H1 (cell line): ENCODE data around the gene WASHC2A. TPM values are rescaled to one million over a fixed set of nuclear protein-coding genes. Genes with fewer than 3 reads are reported as not detected.

ENCODE experiments used
- CTCF ChIA-PET: fragments of 300-600 bp; sonication (Branson Sonifier 250); formaldehyde crosslinking; loops from one replicate; lab custom pipeline; 2021; ENCODE audit not compliant: partially characterized antibody; lab: Charles Lee
- POLR2A ChIA-PET: fragments of 300-600 bp; sonication (Branson Sonifier 250); formaldehyde crosslinking; loops from one replicate; lab custom pipeline; 2021; ENCODE audit warnings: inconsistent platforms; ENCODE audit not compliant: partially characterized antibody; lab: Charles Lee
- DNase-seq, 2 experiments: peaks; one replicate each; pipeline versions ENCODE4 v3.0.0 to v3.0.0-alpha.2; 2010 to 2022; ENCODE audit warnings: low spot score in 2 of 2, low read depth in 1 of 2, mixed read lengths in 1 of 2
- FAIRE-seq: peaks from 2 replicates; lab custom pipeline; 2011; peaks lifted over from hg19 to GRCh38; lab: Jason Lieb, UNC
- H2AFZ ChIP-seq: 2 replicates; pipeline ENCODE4 v1.8.1; 2012; ENCODE audit warnings: low read length, inconsistent platforms
- H2AK5ac ChIP-seq: 2 replicates; pipeline ENCODE4 v1.6.1; 2013; ENCODE audit warnings: low read depth, low read length
- H2BK120ac ChIP-seq: replicated peaks from 2 replicates; pipeline ENCODE3; 2013; ENCODE audit warnings: low read depth, low read length, inconsistent platforms
- H2BK12ac ChIP-seq: 2 replicates; pipeline ENCODE4 v1.6.1; 2013; ENCODE audit warnings: low read depth, low read length
- H2BK15ac ChIP-seq: 2 replicates; pipeline ENCODE4 v1.6.1; 2013; ENCODE audit warnings: low read length
- H2BK20ac ChIP-seq: 2 replicates; pipeline ENCODE4 v1.6.1; 2013; ENCODE audit warnings: low read length
- H2BK5ac ChIP-seq: 2 replicates; pipeline ENCODE4 v1.6.1; 2013; ENCODE audit warnings: low read depth, low read length
- H3K14ac ChIP-seq: 2 replicates; pipeline ENCODE4 v1.6.1; 2013; ENCODE audit warnings: inconsistent platforms; ENCODE audit not compliant: insufficient read length
- H3K18ac ChIP-seq: 2 replicates; pipeline ENCODE4 v1.6.1; 2013; ENCODE audit warnings: low read length; ENCODE audit errors: extremely low read depth
- H3K23ac ChIP-seq: 2 replicates; pipeline ENCODE4 v1.6.1; 2013; ENCODE audit warnings: inconsistent platforms; ENCODE audit not compliant: insufficient read length
- H3K23me2 ChIP-seq: 2 replicates; pipeline ENCODE4 v1.6.1; 2013; ENCODE audit warnings: low read depth, low read length
- H3K27ac ChIP-seq: 2 replicates; pipeline ENCODE4 v1.6.1; 2011; ENCODE audit warnings: low read depth, low read length, inconsistent platforms
- H3K27me3 ChIP-seq, 4 experiments: replicated peaks in 1 of 4; 1 replicate in 1 of 4; 2 replicates in 3 of 4; pipeline versions ENCODE4 v1.6.1 to v1.8.1; 2011 to 2013; ENCODE audit warnings: low read length in 3 of 4, mild to moderate bottlenecking in 3 of 4, inconsistent platforms in 2 of 4, mixed read lengths in 2 of 4, moderate library complexity in 1 of 4; ENCODE audit not compliant: control insufficient read depth in 3 of 4, insufficient read depth in 3 of 4; ENCODE audit errors: extremely low read depth in 1 of 4
- H3K36me3 ChIP-seq, 4 experiments: 2 replicates each; pipeline versions ENCODE4 v1.6.1 to v1.8.1; 2011 to 2013; ENCODE audit warnings: mild to moderate bottlenecking in 4 of 4, low read length in 3 of 4, moderate library complexity in 2 of 4, control low read depth in 1 of 4, inconsistent platforms in 1 of 4; ENCODE audit not compliant: insufficient read depth in 4 of 4, control insufficient read depth in 2 of 4
- H3K4ac ChIP-seq: replicated peaks from 2 replicates; pipeline ENCODE3; 2013; ENCODE audit warnings: low read length, low read depth, mixed read lengths, inconsistent platforms; ENCODE audit not compliant: insufficient read length
- H3K4me1 ChIP-seq, 4 experiments: replicated peaks in 1 of 4; 1 replicate in 1 of 4; 2 replicates in 3 of 4; pipeline versions ENCODE4 v1.6.1 to v1.8.1; 2011 to 2013; ENCODE audit warnings: low read length in 3 of 4, inconsistent platforms in 2 of 4, mixed read lengths in 1 of 4; ENCODE audit not compliant: insufficient read depth in 4 of 4, control insufficient read depth in 3 of 4
- H3K4me2 ChIP-seq, 2 experiments: 2 replicates each; pipeline versions ENCODE4 v1.6.1 to v1.8.1; 2011 to 2013; ENCODE audit warnings: low read depth in 2 of 2, low read length in 2 of 2, control low read depth in 1 of 2, inconsistent platforms in 1 of 2, mild to moderate bottlenecking in 1 of 2; ENCODE audit not compliant: insufficient read depth in 1 of 2
- H3K4me3 ChIP-seq, 4 experiments: fragments of 200-600, 300-600 bp in 1 of 4; sonication (generic), shearing (Covaris generic), sonication (Bioruptor Twin) in 1 of 4; 2 replicates each; pipeline versions ENCODE4 v1.5.1 to v1.8.1; 2011 to 2016; ENCODE audit warnings: low read length in 4 of 4, low read depth in 3 of 4, control low read depth in 2 of 4, inconsistent platforms in 2 of 4, mild to moderate bottlenecking in 2 of 4, mixed read lengths in 1 of 4, moderate library complexity in 1 of 4; ENCODE audit not compliant: insufficient read depth in 2 of 4; ENCODE audit errors: extremely low read depth in 1 of 4
- H3K56ac ChIP-seq: replicated peaks from 2 replicates; pipeline ENCODE3; 2013; ENCODE audit warnings: low read depth, mild to moderate bottlenecking, mixed read lengths, low read length, inconsistent platforms; ENCODE audit not compliant: insufficient read length
- H3K79me1 ChIP-seq: 2 replicates; pipeline ENCODE4 v1.6.1; 2013; ENCODE audit warnings: low read depth, low read length, control low read depth
- H3K79me2 ChIP-seq, 2 experiments: 2 replicates each; pipeline versions ENCODE4 v1.6.1 to v1.8.1; 2012 to 2013; ENCODE audit warnings: low read length in 2 of 2, mild to moderate bottlenecking in 2 of 2, inconsistent platforms in 1 of 2; ENCODE audit not compliant: insufficient read depth in 2 of 2, control insufficient read depth in 1 of 2
- H3K9ac ChIP-seq, 4 experiments: replicated peaks in 1 of 4; 1 replicate in 1 of 4; 2 replicates in 3 of 4; pipeline versions ENCODE4 v1.6.1 to v1.8.1; 2011 to 2013; ENCODE audit warnings: low read depth in 3 of 4, low read length in 3 of 4, control low read depth in 2 of 4, mild to moderate bottlenecking in 2 of 4, moderate library complexity in 2 of 4, inconsistent platforms in 1 of 4; ENCODE audit errors: extremely low read depth in 1 of 4
- H3K9me3 ChIP-seq, 2 experiments: 2 replicates each; pipeline versions ENCODE4 v1.6.1 to v1.8.1; 2012 to 2013; ENCODE audit warnings: mild to moderate bottlenecking in 2 of 2, moderate library complexity in 2 of 2, control low read depth in 1 of 2, inconsistent platforms in 1 of 2, low read depth in 1 of 2, low read length in 1 of 2, mixed read lengths in 1 of 2; ENCODE audit not compliant: insufficient read depth in 2 of 2
- H4K20me1 ChIP-seq, 2 experiments: replicated peaks in 1 of 2; 2 replicates each; pipeline versions ENCODE3 to v1.8.1; 2011 to 2013; ENCODE audit warnings: inconsistent platforms in 2 of 2, low read length in 2 of 2, mild to moderate bottlenecking in 1 of 2; ENCODE audit not compliant: insufficient read depth in 2 of 2, control insufficient read depth in 1 of 2
- H4K5ac ChIP-seq: 2 replicates; pipeline ENCODE4 v1.6.1; 2013; ENCODE audit warnings: low read length, low read depth, mixed read lengths, inconsistent platforms; ENCODE audit not compliant: insufficient read length
- H4K8ac ChIP-seq: 2 replicates; pipeline ENCODE4 v1.8.0; 2013; ENCODE audit warnings: mild to moderate bottlenecking, moderate library complexity, low read length, inconsistent platforms; ENCODE audit not compliant: insufficient read depth; ENCODE audit errors: extremely low read depth
- H4K91ac ChIP-seq: replicated peaks from 2 replicates; pipeline ENCODE3; 2013; ENCODE audit warnings: low read length, mixed read lengths, inconsistent platforms; ENCODE audit not compliant: insufficient read length
- BRCA1 ChIP-seq: IDR thresholded peaks from 2 replicates; pipeline ENCODE4 v1.6.1; 2012; ENCODE audit warnings: low read depth, low read length, improper control_type of control experiment
- CEBPB ChIP-seq: IDR thresholded peaks from 2 replicates; pipeline ENCODE4 v1.6.1; 2012; ENCODE audit warnings: low read depth, low read length
- CREB1 ChIP-seq: IDR thresholded peaks from 2 replicates; pipeline ENCODE4 v1.6.1; 2012; ENCODE audit warnings: inconsistent platforms
- CTCF ChIP-seq, 3 experiments: IDR thresholded peaks; 1 replicate in 2 of 3; 2 replicates in 1 of 3; pipeline versions ENCODE4 v1.5.1 to v1.6.1; 2011; ENCODE audit warnings: low read length in 3 of 3, mild to moderate bottlenecking in 3 of 3, inconsistent platforms in 2 of 3, low read depth in 1 of 3, moderate library complexity in 1 of 3; ENCODE audit not compliant: insufficient read depth in 1 of 3; ENCODE audit errors: control extremely low read depth in 1 of 3
- EP300 ChIP-seq, 2 experiments: IDR thresholded peaks; 1 replicate in 1 of 2; 2 replicates in 1 of 2; pipeline ENCODE4 v1.6.1; 2011 to 2012; ENCODE audit warnings: low read depth in 2 of 2, low read length in 2 of 2, mild to moderate bottlenecking in 2 of 2, borderline replicate concordance in 1 of 2, inconsistent platforms in 1 of 2, moderate library complexity in 1 of 2
- FOSL1 ChIP-seq: IDR thresholded peaks from 2 replicates; pipeline ENCODE4 v1.6.1; 2011; ENCODE audit warnings: mild to moderate bottlenecking, low read depth, low read length, moderate library complexity; ENCODE audit not compliant: insufficient read depth
- HDAC2 ChIP-seq, 2 experiments: fragments of 300-600 bp in 1 of 2; sonication (generic) in 1 of 2; IDR thresholded peaks; 2 replicates each; pipeline ENCODE4 v1.6.1; 2011 to 2012; ENCODE audit warnings: low read depth in 2 of 2, low read length in 2 of 2, mild to moderate bottlenecking in 2 of 2, moderate library complexity in 2 of 2, borderline replicate concordance in 1 of 2, inconsistent platforms in 1 of 2
- KDM1A ChIP-seq: fragments of 200-600, 300-600 bp; sonication (generic); IDR thresholded peaks from 2 replicates; pipeline ENCODE4 v1.7.1; 2016; ENCODE audit warnings: mild to moderate bottlenecking, low read length, borderline replicate concordance
- KDM4A ChIP-seq: IDR thresholded peaks from one replicate; pipeline ENCODE4 v1.7.1; 2012; ENCODE audit warnings: low read depth, mild to moderate bottlenecking, moderate library complexity, low read length, inconsistent platforms; ENCODE audit not compliant: severe bottlenecking
- POLR2A ChIP-seq, 2 experiments: IDR thresholded peaks; 1 replicate in 1 of 2; 2 replicates in 1 of 2; pipeline ENCODE4 v1.6.1; 2011; ENCODE audit warnings: low read depth in 2 of 2, low read length in 2 of 2, mild to moderate bottlenecking in 2 of 2; ENCODE audit errors: control extremely low read depth in 1 of 2
- RXRA ChIP-seq: IDR thresholded peaks from 2 replicates; pipeline ENCODE4 v1.6.1; 2011; ENCODE audit warnings: low read depth, mild to moderate bottlenecking, low read length, moderate library complexity; ENCODE audit not compliant: insufficient read depth
- SRF ChIP-seq: IDR thresholded peaks from 2 replicates; pipeline ENCODE4 v1.6.1; 2011; ENCODE audit warnings: mild to moderate bottlenecking, low read depth, low read length, moderate library complexity
- TBP ChIP-seq: IDR thresholded peaks from 2 replicates; pipeline ENCODE4 v1.6.1; 2011; ENCODE audit warnings: low read depth, low read length, improper control_type of control experiment
- WGBS, 2 experiments: shearing (Covaris generic) in 1 of 2; methylation state at CpG; one replicate each; pipeline versions ENCODE4 v1.1.6 to v1.1.7; 2013 to 2015; ENCODE audit warnings: low lambda C conversion rate in 2 of 2, mixed read lengths in 2 of 2, inconsistent platforms in 1 of 2, low coverage in 1 of 2, missing lambda C conversion rate in 1 of 2; ENCODE audit not compliant: insufficient replicate concordance in 2 of 2, insufficient coverage in 1 of 2, insufficient read length in 1 of 2; ENCODE audit errors: extremely low coverage in 1 of 2, missing lambda C conversion rate in 1 of 2; 5-methylcytosine and 5-hydroxymethylcytosine counted together
- polyA plus RNA-seq, 7 experiments: library from polyadenylated mRNA; depleted of rRNA in 3 of 7; stranded (reverse) in 5 of 7; unstranded in 2 of 7; fragments of >200 nt in 5 of 7; fragments of 200-250 nt in 2 of 7; gene quantifications; 1 replicate in 5 of 7; 2 replicates in 1 of 7; 4 replicates in 1 of 7; pipeline versions ENCODE4 v1.2.1 to v1.2.3, GENCODE V29; 2011 to 2013; ENCODE audit warnings: missing spikeins in 2 of 7, mixed read lengths in 2 of 7
- total RNA-seq: library from RNA; stranded (reverse); fragmentation: NEBNext Ultra II Directional; extraction: Animal tissue kit (Norgen Biotek cat#: 25700); gene quantifications from 2 replicates; pipeline ENCODE4 v1.2.1, GENCODE V29; 2021

The WASHC2A gene
- total and polyA plus RNA-seq, 2 of the 8 experiments (the other 6 are each of a cell fraction or from before 2014, with no cell fraction given): 7.5 to 29.7 TPM

- H3K79me1 ChIP-seq: no peaks in the 10 kb centered on the region
- H2BK15ac ChIP-seq: no peak overlapping the region
- no peak for TF ChIP-seq HDAC2 (IDR thresholded peaks at IDR 0.05; ENCODE audit: borderline replicate concordance in 1 of 2, low read depth in 2 of 2, low read length in 2 of 2)
- TF ChIP-seq KDM1A: no peak
- no peak for TF ChIP-seq POLR2A (IDR thresholded peaks at IDR 0.05; ENCODE audit: control extremely low read depth in 1 of 2, low read depth in 2 of 2, low read length in 2 of 2)
- TF ChIP-seq BRCA1: no peak
- no peak for TF ChIP-seq CREB1
- no peak for TF ChIP-seq RXRA
- no peak for TF ChIP-seq TBP
- TF ChIP-seq SRF: no peak
- TF ChIP-seq KDM4A: no peak
- TF ChIP-seq EP300 (IDR thresholded peaks at IDR 0.05; ENCODE audit: borderline replicate concordance in 1 of 2, low read depth in 2 of 2, low read length in 2 of 2): no peak
- no peak for TF ChIP-seq CEBPB
- no peak for TF ChIP-seq FOSL1
- no peak for TF ChIP-seq CTCF (IDR thresholded peaks at IDR 0.05; ENCODE audit: control extremely low read depth in 1 of 3, insufficient read depth in 1 of 3, low read depth in 1 of 3, low read length in 3 of 3)
Observed at GRCh38 chr10:50063100-50063499, 4.7 kb upstream of the WASHC2A start.

More at GRCh38 chr10:50063100-50063499, 4.7 kb upstream of the WASHC2A start:
- DNase-seq: no peak
- POLR2A ChIA-PET: no interaction called here
- no peak overlapping the region for H2AK5ac ChIP-seq
- no peak for FAIRE-seq
- no peak overlapping the region for H2BK12ac ChIP-seq
- no peak overlapping the region for H4K8ac ChIP-seq
- H3K9me3 ChIP-seq: no peaks in the 10 kb centered on the region
- no peak overlapping the region for H4K5ac ChIP-seq
- no peak overlapping the region for H3K23ac ChIP-seq
- H3K4me2 ChIP-seq: no peak overlapping the region
- H2AFZ ChIP-seq: no peak overlapping the region
- no peak overlapping the region for H4K91ac ChIP-seq
- no peak overlapping the region for H3K9ac ChIP-seq
- no peaks in the 10 kb centered on the region for H3K36me3 ChIP-seq
- no peaks in the 10 kb centered on the region for H3K27me3 ChIP-seq
- H3K79me2 ChIP-seq: no peaks in the 10 kb centered on the region
- H2BK20ac ChIP-seq: no peak overlapping the region
- CTCF ChIA-PET: no interaction called here
- H3K27ac ChIP-seq: no peak overlapping the region
- no peak overlapping the region for H3K18ac ChIP-seq
- no peak overlapping the region for H3K4me3 ChIP-seq
- H3K4me1 ChIP-seq: no peaks in the 10 kb centered on the region
- WGBS, 2 experiments: 51% methylated on average over 8 of the region's 8 CpGs; no CpG with 5 or more reads in 1 of the 2 experiments
- H3K56ac ChIP-seq: no peak overlapping the region
- H2BK5ac ChIP-seq: no peak overlapping the region
- no peak overlapping the region for H3K14ac ChIP-seq
- no peak overlapping the region for H3K4ac ChIP-seq
- H3K23me2 ChIP-seq: no peaks in the 10 kb centered on the region
- no peak overlapping the region for H2BK120ac ChIP-seq
- H4K20me1 ChIP-seq: no peaks in the 10 kb centered on the region
